ENCODE data around the gene SLC39A5. TPM values are rescaled to one million over a fixed set of nuclear protein-coding genes. Genes with fewer than 3 reads are reported as not detected.
"Not testable (repeated sequence)": the region's sequence is repeated elsewhere in the genome, so short reads cannot be mapped to it uniquely, and the experiment has no call there.

Gene SLC39A5
- total RNA-seq, 2 experiments from 2014 or later: 0.64 TPM; not detected in 1

- POLR2A ChIA-PET: no interaction called here
- CTCF ChIA-PET: interaction anchor here (0.9 to 4.9 kb wide), 9 partner anchors 10 to 468 kb away, joined by 3 to 44 read pairs (median 12); partner anchors contain the start of genes COQ10A, RNF41 and SMARCC2
- peaks cover 19% of the 10 kb centered on the region for H3K4me1 Mint-ChIP-seq
- peak overlapping the region; percentile 88 for H3K27ac Mint-ChIP-seq
- no peaks in the 10 kb centered on the region for H3K27me3 Mint-ChIP-seq
- H3K36me3 Mint-ChIP-seq (ENCODE audit: low read depth): peaks cover 28% of the 10 kb centered on the region
- H3K9me3 Mint-ChIP-seq: no peaks in the 10 kb centered on the region
- H3K4me3 Mint-ChIP-seq: peak overlapping the region; percentile 88
- no peak for DNase-seq
Observed at GRCh38 chr12:56257071-56257470, 27.2 kb downstream of the SLC39A5 start.

DNA sequence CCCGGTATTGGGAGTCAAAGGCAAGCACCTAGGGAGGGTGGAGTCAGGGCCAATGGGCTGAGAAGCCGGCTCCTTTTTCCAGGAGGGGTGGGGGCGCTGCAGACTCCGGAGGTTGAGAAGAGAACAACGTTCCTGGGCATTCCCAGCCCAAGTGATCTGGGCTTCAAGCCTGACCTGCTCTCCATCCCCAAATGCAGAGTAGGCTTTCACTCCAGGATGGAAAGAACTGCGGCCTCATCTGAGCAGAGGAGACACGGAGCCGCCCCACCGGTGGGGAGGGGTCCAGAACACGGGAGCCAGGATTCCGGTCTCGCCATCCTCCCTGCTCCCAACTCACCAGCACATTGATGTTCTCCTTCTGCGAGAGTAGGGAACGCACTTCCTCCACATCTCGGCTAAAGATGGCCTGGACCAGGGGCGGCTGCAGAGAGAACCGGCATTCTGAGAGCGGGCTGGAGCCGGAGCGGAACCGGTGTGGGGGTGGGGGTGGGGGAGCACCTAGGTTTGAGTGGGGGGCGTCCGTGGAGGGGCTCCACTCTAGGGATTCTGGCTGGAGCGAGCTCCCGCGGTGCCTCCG, 27.7 kb downstream of the SLC39A5 start:
- H3K9me3 Mint-ChIP-seq: no peaks in the 10 kb centered on the region
- peak overlapping the region; percentile 88 for H3K27ac Mint-ChIP-seq
- ChIA-PET POLR2A (no interaction called here), CTCF (interaction anchor here (0.6 to 4.9 kb wide), 29 partner anchors 8 to 528 kb away, joined by 3 to 44 read pairs (median 5); partner anchors contain the start of genes COQ10A, CS, ESYT1 and RNF41)
- peaks cover 19% of the 10 kb centered on the region for H3K4me1 Mint-ChIP-seq
- peak overlapping the region; percentile 88 for H3K4me3 Mint-ChIP-seq
- no peaks in the 10 kb centered on the region for H3K27me3 Mint-ChIP-seq
- DNase-seq: peak; percentile 12
- peaks cover 28% of the 10 kb centered on the region for H3K36me3 Mint-ChIP-seq (ENCODE audit: low read depth)

DNA sequence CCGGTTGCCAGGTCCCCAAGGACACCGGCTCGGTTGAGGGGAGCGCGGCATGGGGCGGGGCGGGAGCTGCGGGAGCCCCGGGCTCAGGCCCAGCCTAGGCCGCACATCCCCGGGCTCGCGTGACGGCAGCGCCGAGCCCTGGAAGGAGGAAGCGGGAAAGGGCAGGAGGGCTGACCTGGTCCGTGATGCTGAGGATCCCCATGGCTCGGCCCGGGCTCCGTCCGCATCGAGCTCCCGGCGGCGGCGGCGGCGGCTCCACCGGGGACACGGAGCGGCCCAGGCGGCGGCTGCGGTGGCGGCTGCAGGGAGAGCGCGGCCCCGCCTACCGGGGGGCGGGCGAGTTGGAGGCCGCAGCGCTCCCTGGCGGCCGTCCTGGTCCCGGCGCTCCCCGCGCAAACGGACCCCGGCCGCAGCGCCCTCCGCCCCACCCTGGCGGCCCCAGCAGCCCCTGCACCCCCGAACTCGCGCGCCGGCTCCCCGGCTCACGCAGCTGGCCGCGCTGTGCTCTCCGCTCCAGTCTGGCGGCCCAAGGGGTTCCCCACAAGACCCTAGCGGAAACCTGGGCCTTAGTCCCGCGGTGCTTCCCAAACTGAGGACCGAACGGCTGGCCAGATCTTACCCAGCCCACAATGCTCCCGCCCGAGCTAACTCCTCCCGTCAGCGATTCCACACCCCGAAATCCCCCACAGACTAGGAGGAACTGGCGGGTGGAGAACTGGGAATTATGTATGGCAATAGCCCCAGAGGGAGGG, 28.4 kb downstream of the SLC39A5 start, which contains the start of gene ANKRD52:
Gene ANKRD52 (minus strand): TSS at position 317 of the 752 bp plus-strand sequence. CDS start 115 bp downstream, at position 202.
- ChIA-PET CTCF (interaction anchor here (0.6 to 4.9 kb wide), 32 partner anchors 9 to 529 kb away, joined by 3 to 44 read pairs (median 4); partner anchors contain the start of genes COQ10A, CS, ESYT1 and RNF41), POLR2A (no interaction called here)
- H3K36me3 Mint-ChIP-seq (ENCODE audit: low read depth): peaks cover 22% of the 10 kb centered on the region
- peak within 1 kb of the TSS; percentile 88 for H3K27ac Mint-ChIP-seq
- H3K9me3 Mint-ChIP-seq: no peaks in the 10 kb centered on the region
- H3K4me3 Mint-ChIP-seq: peak within 1 kb of the TSS; percentile 88
- H3K27me3 Mint-ChIP-seq: no peaks in the 10 kb centered on the region
- peak; percentile 76 for DNase-seq
- peaks cover 19% of the 10 kb centered on the region for H3K4me1 Mint-ChIP-seq

GRCh38 chr12:56258820-56259183, 29.0 kb downstream of the SLC39A5 start:
- CTCF ChIA-PET: interaction anchor here (0.7 to 4.9 kb wide), 20 partner anchors 9 to 529 kb away, joined by 3 to 44 read pairs (median 6); partner anchors contain the start of genes COQ10A, ESYT1, RNF41 and SMARCC2
- Mint-ChIP-seq H3K4me1 (peaks cover 19% of the 10 kb centered on the region), H3K4me3 (peak overlapping the region; percentile 83), H3K27ac (peak overlapping the region; percentile 84), H3K36me3 (ENCODE audit: low read depth) (peaks cover 16% of the 10 kb centered on the region), H3K27me3 (no peaks in the 10 kb centered on the region), H3K9me3 (no peaks in the 10 kb centered on the region)
- POLR2A ChIA-PET: no interaction called here
- DNase-seq: no peak

DNA sequence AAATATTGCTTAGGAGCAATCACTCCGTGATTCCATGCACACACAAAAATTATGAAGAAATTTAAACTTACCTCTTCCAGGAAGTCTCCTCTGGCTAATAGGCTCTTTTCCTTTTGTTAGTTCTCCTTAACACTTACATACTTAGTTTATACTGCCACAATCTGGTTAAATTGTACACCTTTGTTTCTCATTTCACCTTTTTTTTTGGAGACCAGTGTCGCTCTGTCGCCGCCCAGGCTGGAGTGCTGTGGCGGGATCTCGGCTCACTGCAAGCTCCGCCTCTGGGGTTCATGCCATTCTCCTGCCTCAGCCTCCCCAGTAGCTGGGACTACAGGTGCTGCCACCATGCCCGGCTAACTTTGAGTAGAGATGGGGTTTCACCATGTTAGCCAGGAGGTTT, 30.5 kb downstream of the SLC39A5 start:
- ChIA-PET CTCF (interaction anchor here (0.6 to 1.4 kb wide), 2 partner anchors 45 to 71 kb away, joined by 3 to 4 read pairs; partner anchors contain the start of gene SMARCC2), POLR2A (no interaction called here)
- H3K27me3 Mint-ChIP-seq: no peaks in the 10 kb centered on the region

DNA sequence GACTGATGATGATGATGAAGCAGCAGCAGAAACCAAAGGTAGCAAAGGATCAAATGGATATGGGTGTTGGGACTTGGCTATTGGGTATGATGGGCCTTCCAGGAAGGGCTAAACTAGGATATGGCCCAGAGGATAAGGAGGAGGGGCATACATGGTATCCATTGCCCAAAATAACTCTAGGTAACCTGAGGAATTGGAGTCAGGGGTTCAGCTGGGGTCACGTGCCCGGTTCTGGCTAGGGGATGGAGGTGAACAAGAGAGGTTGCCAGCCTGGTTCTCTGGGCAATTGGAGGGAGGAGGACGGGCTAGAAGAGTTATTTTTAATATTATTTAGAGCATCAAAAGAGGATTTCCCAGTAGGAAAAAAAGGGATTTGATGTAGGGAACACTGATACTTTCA, 31.1 kb downstream of the SLC39A5 start:
- H3K27me3 Mint-ChIP-seq: no peaks in the 10 kb centered on the region
- DNase-seq: no peak
- ChIA-PET POLR2A (no interaction called here), CTCF (interaction anchor here (0.6 to 1.4 kb wide), 2 partner anchors 46 to 72 kb away, joined by 3 to 4 read pairs; partner anchors contain the start of gene SMARCC2)
- H3K4me3 Mint-ChIP-seq: no peak overlapping the region
- peaks cover 22% of the 10 kb centered on the region for H3K4me1 Mint-ChIP-seq
- no peaks in the 10 kb centered on the region for H3K9me3 Mint-ChIP-seq
- peaks cover 7% of the 10 kb centered on the region for H3K36me3 Mint-ChIP-seq (ENCODE audit: low read depth)
- no peak overlapping the region for H3K27ac Mint-ChIP-seq

More for the DNA sequence above, 30.5 kb downstream of the SLC39A5 start:
- Mint-ChIP-seq H3K9me3 (no peaks in the 10 kb centered on the region), H3K4me1 (peaks cover 20% of the 10 kb centered on the region), H3K36me3 (ENCODE audit: low read depth) (peaks cover 7% of the 10 kb centered on the region), H3K27ac (no peak overlapping the region), H3K4me3 (no peak overlapping the region)
- DNase-seq: no peak

DNA sequence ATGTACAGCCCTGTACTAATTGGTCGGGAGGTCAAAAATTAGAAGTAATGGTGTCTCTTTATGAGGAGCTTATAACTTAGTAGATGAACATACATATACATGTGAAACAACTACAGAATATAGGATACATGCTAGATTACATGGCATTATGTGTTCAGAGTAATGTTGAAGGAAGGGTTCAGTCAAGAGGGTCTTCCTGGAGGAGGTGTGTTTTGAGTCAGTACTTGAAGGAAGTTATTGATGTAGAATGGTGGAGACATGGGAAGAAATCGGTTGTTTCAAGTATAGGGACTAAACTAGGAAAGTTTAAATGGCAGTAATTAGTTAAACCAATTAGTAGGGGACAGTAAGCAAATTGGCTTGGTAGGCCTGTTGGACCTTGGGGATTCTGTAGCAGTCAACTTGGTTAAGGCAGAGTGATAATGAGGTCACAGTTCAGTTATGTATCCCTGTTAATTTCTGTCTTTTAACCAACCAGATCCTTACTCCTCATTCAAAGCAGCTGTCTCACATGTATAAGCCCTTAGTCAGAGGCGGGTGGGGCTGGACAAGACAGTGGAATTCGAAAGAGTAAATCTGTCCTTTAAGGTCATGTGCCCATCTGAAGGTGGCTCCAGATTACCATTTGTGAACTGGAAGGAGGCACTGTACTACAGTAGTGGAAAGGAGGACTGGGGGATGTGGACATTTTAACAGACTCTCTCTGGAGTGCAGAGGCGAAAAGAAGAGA, 31.8 kb downstream of the SLC39A5 start:
- Mint-ChIP-seq H3K4me1 (peaks cover 22% of the 10 kb centered on the region), H3K4me3 (no peak overlapping the region), H3K27me3 (no peaks in the 10 kb centered on the region), H3K36me3 (ENCODE audit: low read depth) (peaks cover 3% of the 10 kb centered on the region), H3K27ac (no peak overlapping the region), H3K9me3 (no peaks in the 10 kb centered on the region)
- DNase-seq: no peak
- ChIA-PET CTCF (interaction anchor here (0.7 to 1.4 kb wide), 3 partner anchors 10 to 186 kb away, joined by 3 to 4 read pairs (median 3); partner anchors contain the start of gene SMARCC2), POLR2A (no interaction called here)

GRCh38 chr12:56262955-56263354, 33.1 kb downstream of the SLC39A5 start:
- not testable (repeated sequence) for H3K27ac Mint-ChIP-seq; H3K27me3 Mint-ChIP-seq; H3K4me3 Mint-ChIP-seq; H3K36me3 Mint-ChIP-seq (ENCODE audit: low read depth); H3K9me3 Mint-ChIP-seq
- peaks cover 25% of the 10 kb centered on the region for H3K4me1 Mint-ChIP-seq
- ChIA-PET CTCF (interaction anchor here (0.6 to 1.6 kb wide), 5 partner anchors 11 to 257 kb away, joined by 3 to 5 read pairs (median 3); partner anchors contain the start of gene SMARCC2), POLR2A (interaction anchor here (0.6 kb wide), 1 partner anchor 97 kb away, joined by 6 read pairs; no protein-coding TSS in a partner anchor)
- DNase-seq: peak; percentile 17

DNA sequence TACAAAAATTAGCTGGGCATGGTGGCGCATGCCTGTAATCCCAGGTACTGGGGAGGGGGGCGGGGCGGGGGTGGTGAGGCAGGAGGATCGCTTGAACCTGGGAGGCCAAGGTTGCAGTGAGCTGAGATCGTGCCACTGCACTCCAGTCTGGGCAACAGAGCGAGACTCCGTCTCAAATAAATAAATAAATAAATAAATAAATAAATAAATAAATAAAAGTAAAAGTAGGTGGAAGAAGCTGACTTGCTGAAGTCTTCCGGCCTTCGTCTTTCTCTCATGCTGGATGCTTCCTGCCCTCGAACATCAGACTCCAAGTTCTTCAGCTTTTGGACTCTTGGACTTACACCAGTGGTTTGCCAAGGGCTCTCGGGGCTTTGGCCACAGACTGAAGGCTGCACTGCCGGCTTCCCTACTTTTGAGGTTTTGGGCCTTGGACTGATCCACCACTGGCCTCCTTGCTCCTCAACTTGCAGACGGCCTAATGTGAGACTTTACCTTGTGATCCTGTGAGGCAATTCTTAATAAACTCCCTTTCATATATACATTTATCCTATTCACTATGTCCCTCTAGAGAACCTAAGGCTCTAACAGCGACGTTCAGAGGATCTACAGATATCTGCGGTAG, 36.3 kb downstream of the SLC39A5 start:
- H3K9me3 Mint-ChIP-seq; H3K27me3 Mint-ChIP-seq; DNase-seq; H3K36me3 Mint-ChIP-seq (ENCODE audit: low read depth); POLR2A ChIA-PET: not testable (repeated sequence)
- peak overlapping the region; percentile 84 for H3K27ac Mint-ChIP-seq
- H3K4me1 Mint-ChIP-seq: peaks cover 19% of the 10 kb centered on the region
- peak overlapping the region; percentile 91 for H3K4me3 Mint-ChIP-seq
- CTCF ChIA-PET: interaction anchor here (0.8 to 4.1 kb wide), 14 partner anchors 9 to 370 kb away, joined by 3 to 44 read pairs (median 3); partner anchors contain the start of genes ANKRD52 and RNF41

GRCh38 chr12:56266693-56267442, 37.0 kb downstream of the SLC39A5 start, which contains the start of gene COQ10A:
TSS of gene COQ10A (plus strand) at chr12:56266942. CDS start at chr12:56267119, 177 bp downstream.
- ChIA-PET CTCF (interaction anchor here (0.8 to 4.1 kb wide), 22 partner anchors 10 to 370 kb away, joined by 3 to 44 read pairs (median 3); partner anchors contain the start of genes ANKRD52, RNF41, SMARCC2 and STAT2), POLR2A (no interaction called here)
- Mint-ChIP-seq H3K27me3 (no peaks in the 10 kb centered on the region), H3K36me3 (ENCODE audit: low read depth) (peaks cover 13% of the 10 kb centered on the region), H3K27ac (peak within 1 kb of the TSS; percentile 84), H3K4me1 (peaks cover 19% of the 10 kb centered on the region), H3K4me3 (peak within 1 kb of the TSS; percentile 91), H3K9me3 (no peaks in the 10 kb centered on the region)
- DNase-seq: peak; percentile 91

- POLR2A ChIA-PET: no interaction called here
- no peaks in the 10 kb centered on the region for H3K9me3 Mint-ChIP-seq
- no peak for DNase-seq
Observed at GRCh38 chr12:56267443-56268071, 37.7 kb downstream of the SLC39A5 start.

More at GRCh38 chr12:56267443-56268071, 37.7 kb downstream of the SLC39A5 start:
- no peaks in the 10 kb centered on the region for H3K27me3 Mint-ChIP-seq
- H3K27ac Mint-ChIP-seq: peak overlapping the region; percentile 78
- peaks cover 20% of the 10 kb centered on the region for H3K36me3 Mint-ChIP-seq (ENCODE audit: low read depth)
- H3K4me3 Mint-ChIP-seq: peak overlapping the region; percentile 91
- CTCF ChIA-PET: interaction anchor here (0.8 to 4.1 kb wide), 19 partner anchors 11 to 369 kb away, joined by 3 to 44 read pairs (median 3); partner anchors contain the start of genes ANKRD52, RNF41, SMARCC2 and STAT2
- H3K4me1 Mint-ChIP-seq: peaks cover 19% of the 10 kb centered on the region

All from activated CD4-positive, alpha-beta T cell treated with anti-CD3 and anti-CD28 coated beads, Interleukin-2, amount 10 ng/mL, durations not matched to agents 7 days and 5 days (primary cell).